GM13976 (cell line): Measurements from ENCODE around the gene LAMA4.

Experiments used
- DNase-seq: peaks from one replicate; pipeline ENCODE4 v3.0.0; 2012; ENCODE audit warnings: low spot score
- CTCF ChIP-seq: IDR thresholded peaks from 2 replicates; pipeline ENCODE4 v1.5.1; 2012; ENCODE audit warnings: borderline replicate concordance, mild to moderate bottlenecking; ENCODE audit not compliant: insufficient read depth; ENCODE audit errors: extremely low read depth, missing control alignments, control extremely low read depth
- in situ Hi-C: fragments of 300-500 bp; cut with MboI; formaldehyde crosslinking; loops from one replicate; pipeline ENCODE4 v1.12.0; 2022; ENCODE audit warnings: low sequenced_read_pairs, mixed read lengths, inconsistent platforms; ENCODE audit not compliant: unreplicated experiment

The LAMA4 gene

DNA sequence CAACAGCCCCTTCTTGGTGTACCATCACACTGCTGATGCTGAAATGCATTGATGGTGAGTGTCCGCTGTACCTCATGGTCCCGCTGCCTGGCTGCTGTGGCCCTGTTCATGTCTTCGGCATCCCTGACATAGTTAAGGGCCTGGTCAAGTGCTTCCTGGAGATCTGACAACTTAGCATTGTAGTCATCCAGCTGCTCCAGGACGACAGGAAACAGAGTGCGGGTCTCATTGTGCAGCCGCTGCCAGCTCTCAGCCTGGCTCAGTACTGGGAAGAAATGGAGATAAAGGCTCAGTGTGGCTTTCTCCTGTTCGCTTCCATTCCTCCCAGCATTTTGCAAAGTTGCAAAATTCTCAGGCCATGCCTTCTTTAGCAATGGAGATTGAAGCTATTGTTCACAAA, 81.8 kb downstream of the LAMA4 start:
- DNase-seq = no peak
- no peak for TF ChIP-seq CTCF
- in situ Hi-C loops = no loop called here

DNA sequence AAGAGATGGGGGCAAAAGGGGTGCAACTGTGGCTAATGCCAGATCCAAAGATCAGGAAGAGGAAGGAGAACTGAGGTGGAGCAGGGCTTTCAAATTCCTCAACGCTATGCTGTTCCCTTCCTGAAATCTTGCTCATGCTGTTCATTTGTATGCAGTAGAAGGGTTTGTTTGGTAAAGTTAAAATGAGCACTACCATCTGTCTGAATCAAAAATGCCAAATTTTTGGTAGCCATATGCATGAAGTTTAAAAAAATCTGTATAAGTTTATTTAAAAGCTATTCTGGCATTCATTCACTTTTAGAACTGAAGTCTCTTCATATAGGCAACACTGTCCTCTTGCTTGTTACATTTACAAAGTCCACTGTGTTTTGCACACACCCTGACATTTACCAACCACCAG, 84.8 kb downstream of the LAMA4 start:
- no peak for DNase-seq
- TF ChIP-seq CTCF = no peak
- in situ Hi-C loops = no loop called here

DNA sequence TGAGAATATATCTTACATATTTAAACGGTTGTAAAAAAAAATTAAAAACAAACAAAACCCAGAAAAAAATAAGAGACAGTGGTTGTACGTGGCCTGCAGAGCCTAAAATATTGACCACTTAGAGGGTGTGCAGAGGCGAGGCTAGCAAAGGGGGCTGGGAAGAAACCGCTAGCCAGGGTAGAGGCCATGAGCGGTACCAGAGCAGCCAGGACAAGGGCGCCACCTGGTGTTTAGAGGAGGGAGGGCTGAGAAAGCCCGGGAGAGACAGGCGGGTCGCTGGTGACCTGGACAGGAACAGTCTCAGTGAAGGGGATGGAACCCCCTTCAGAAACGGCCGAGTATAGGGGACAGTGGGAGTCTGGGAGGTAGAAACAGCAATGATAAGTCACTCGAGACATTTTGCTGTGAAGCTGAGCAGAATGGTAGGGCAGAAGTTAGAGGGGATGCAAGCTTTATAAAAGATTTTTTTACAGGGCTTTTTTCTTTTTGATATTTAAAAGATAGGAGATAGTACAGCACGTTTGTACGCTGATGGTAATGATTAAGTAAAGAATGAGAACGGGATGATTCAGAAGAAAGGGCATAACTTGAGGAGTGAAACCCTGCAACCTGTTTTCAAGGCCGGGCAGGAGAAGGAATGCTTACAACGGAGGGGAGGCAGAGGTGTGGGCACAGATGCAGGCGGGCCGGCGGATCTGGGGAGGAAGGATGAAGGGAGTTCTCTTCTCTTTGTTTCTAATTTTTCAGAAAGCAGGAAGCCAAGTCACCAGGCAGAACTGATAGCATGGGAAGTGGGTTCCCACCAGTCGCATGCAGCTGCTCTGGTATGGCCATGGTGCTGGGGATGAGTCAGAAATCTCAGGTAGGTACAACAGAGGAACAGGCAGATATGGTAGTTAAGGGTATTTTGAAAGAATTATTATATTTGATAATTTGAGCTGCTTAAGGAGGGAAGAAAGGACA, 90.8 kb downstream of the LAMA4 start:
- DNase-seq = peak; percentile 72
- peak; percentile 97 for TF ChIP-seq CTCF
- in situ Hi-C loops = no loop called here

DNA sequence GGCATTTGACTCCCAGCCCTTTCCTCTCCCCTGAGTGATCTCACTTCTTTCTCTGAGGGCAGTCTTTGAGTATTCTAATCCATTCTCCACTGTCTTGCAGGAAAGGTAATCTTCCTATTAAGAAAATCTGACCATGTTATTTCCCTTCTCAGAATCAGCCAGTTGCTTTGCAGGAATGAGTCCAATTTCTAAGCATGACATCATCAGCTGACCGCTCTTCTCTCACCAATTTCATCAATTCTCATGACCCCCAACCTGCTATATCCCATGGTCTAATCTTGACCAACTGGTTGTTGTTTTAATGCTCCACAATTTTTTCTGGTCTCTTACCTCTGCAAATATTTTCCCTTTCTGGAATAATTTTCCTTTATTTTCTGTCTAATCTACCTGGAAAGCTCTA, 93.6 kb downstream of the LAMA4 start:
- in situ Hi-C loops = no loop called here
- no peak for TF ChIP-seq CTCF
- DNase-seq = no peak

DNA sequence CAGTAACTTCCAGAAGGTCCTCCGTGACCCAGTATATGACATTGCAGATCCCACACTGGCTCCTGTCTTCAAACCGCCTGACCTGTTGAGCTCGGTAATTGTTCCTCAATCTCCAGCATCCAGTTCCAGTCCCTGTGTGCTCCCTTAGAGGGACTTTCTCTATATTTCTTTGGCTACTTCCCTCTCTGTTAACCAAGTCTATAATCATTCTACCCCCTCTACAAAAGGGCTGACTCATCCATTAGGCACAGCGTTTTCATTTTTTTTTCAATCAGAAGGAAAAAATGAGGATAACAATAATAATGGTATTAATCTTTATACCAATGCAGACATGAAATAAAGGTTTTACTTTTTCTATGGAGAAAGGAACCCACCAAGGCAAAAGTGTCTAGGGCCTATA, 97.7 kb downstream of the LAMA4 start:
- no peak for TF ChIP-seq CTCF

GRCh38 chr6:112155886-112156285, 98.5 kb downstream of the LAMA4 start:
- TF ChIP-seq CTCF = no peak
- no peak for DNase-seq
- in situ Hi-C loops = no loop called here

More for the DNA sequence above, 97.7 kb downstream of the LAMA4 start:
- DNase-seq = no peak
- in situ Hi-C loops = no loop called here
